HT-29 (cell line): ENCODE data around the gene CNST. TPM values are rescaled to one million over a fixed set of nuclear protein-coding genes. Genes with fewer than 3 reads are reported as not detected.
"Not testable (repeated sequence)": the region's sequence is repeated elsewhere in the genome, so short reads cannot be mapped to it uniquely, and the experiment has no call there.

Source experiments
- DNase-seq: peaks from one replicate; pipeline ENCODE4 v3.0.0-alpha.2; 2015; ENCODE audit warnings: low spot score
- total RNA-seq: library from RNA; depleted of rRNA; stranded (reverse); fragments of >200 nt; shearing (Covaris generic); gene quantifications from 2 replicates; pipeline ENCODE4 v1.2.3, GENCODE V29; 2014

CNST gene
- total RNA-seq, 1 experiment from 2014 or later: 6.1 TPM

- no peak for DNase-seq
These were observed 12.1 kb upstream of the CNST start for GRCh38 chr1:246554201-246554600.

GRCh38 chr1:246558041-246558440 is 8.2 kb upstream of the CNST start:
- DNase-seq: no peak

- DNase-seq: no peak
These were observed 6.9 kb upstream of the CNST start for GRCh38 chr1:246559310-246559709.

- not testable (repeated sequence) for DNase-seq
These were observed 5.4 kb upstream of the CNST start for GRCh38 chr1:246560833-246561232.

- no peak for DNase-seq
These were observed 1.2 kb upstream of the CNST start for GRCh38 chr1:246564839-246565750.

- DNase-seq: no peak
These were observed 517 bp upstream of the CNST start for GRCh38 chr1:246565751-246566127.

- no peak for DNase-seq
These were observed 773 bp downstream of the CNST start for GRCh38 chr1:246566813-246567645.

- no peak for DNase-seq
These were observed 1.5 kb downstream of the CNST start for GRCh38 chr1:246567646-246568235.

GRCh38 chr1:246569248-246570238 is 3.3 kb downstream of the CNST start:
- peak; percentile 2 for DNase-seq

- not testable (repeated sequence) for DNase-seq
These were observed 5.1 kb downstream of the CNST start for GRCh38 chr1:246571309-246571708.

- no peak for DNase-seq
These were observed 5.7 kb downstream of the CNST start for GRCh38 chr1:246571953-246572352.

- no peak for DNase-seq
These were observed 6.5 kb downstream of the CNST start for GRCh38 chr1:246572785-246573184.

GRCh38 chr1:246573491-246573890 is 7.2 kb downstream of the CNST start:
- no peak for DNase-seq

GRCh38 chr1:246576709-246577032 is 10.4 kb downstream of the CNST start:
- DNase-seq: no peak

GRCh38 chr1:246577082-246577719 is 10.9 kb downstream of the CNST start:
- no peak for DNase-seq

- DNase-seq: no peak
These were observed 11.5 kb downstream of the CNST start for GRCh38 chr1:246577720-246578106.

- DNase-seq: no peak
These were observed 13.6 kb downstream of the CNST start for GRCh38 chr1:246579818-246580217.

GRCh38 chr1:246580497-246581370 is 14.5 kb downstream of the CNST start:
- DNase-seq: no peak

GRCh38 chr1:246582301-246583055 is 16.2 kb downstream of the CNST start:
- no peak for DNase-seq
